PC-9 (cell line): ENCODE measurements around the gene MYLK. TPM values are rescaled to one million over a fixed set of nuclear protein-coding genes. Genes with fewer than 3 reads are reported as not detected.

Source experiments
- BruUV-seq: library from RNA; stranded (reverse); fragments of 400-500 nt; replicated peaks from 2 replicates; lab custom pipeline; 2021; lab: Mats Ljungman, UMichigan
- CTCF ChIA-PET: fragments of 300-600 bp; sonication (Branson Sonifier 250); formaldehyde crosslinking; loops from one replicate; lab custom pipeline; 2022; ENCODE audit warnings: antibody characterized with exemption; lab: Charles Lee
- POLR2A ChIA-PET: fragments of 300-600 bp; sonication (Branson Sonifier 250); formaldehyde crosslinking; loops from one replicate; lab custom pipeline; 2022; ENCODE audit warnings: antibody characterized with exemption; ENCODE audit not compliant: unreplicated experiment; lab: Charles Lee
- DNase-seq, 2 experiments: peaks; one replicate each; pipeline versions ENCODE4 v3.0.0 to v3.0.0-alpha.2; 2015 to 2022; ENCODE audit warnings: mixed read lengths in 1 of 2
- H2AFZ ChIP-seq: fragments of 200-600 bp; sonication (generic); 2 replicates; pipeline ENCODE4 v1.8.1; 2017; ENCODE audit warnings: antibody characterized with exemption
- H3F3A ChIP-seq: fragments of 200-600 bp; sonication (generic); 2 replicates; pipeline ENCODE4 v1.8.1; 2017; ENCODE audit warnings: antibody characterized with exemption, mild to moderate bottlenecking, low read depth; ENCODE audit not compliant: insufficient read depth
- H3K27ac ChIP-seq: fragments of 200-600 bp; sonication (generic); 2 replicates; pipeline ENCODE4 v1.6.1; 2016; ENCODE audit warnings: mixed run types
- H3K27me3 ChIP-seq: fragments of 200-600 bp; sonication (generic); 2 replicates; pipeline ENCODE4 v1.6.1; 2016; ENCODE audit warnings: low read depth, mixed run types; ENCODE audit not compliant: insufficient read depth
- H3K36me3 ChIP-seq: fragments of 200-600 bp; sonication (generic); 2 replicates; pipeline ENCODE4 v1.6.1; 2016; ENCODE audit warnings: low read depth, mixed run types
- H3K4me1 ChIP-seq: fragments of 200-600 bp; sonication (generic); replicated peaks from 2 replicates; pipeline ENCODE4 v1.6.1; 2016; ENCODE audit warnings: mixed run types; ENCODE audit not compliant: insufficient read depth
- H3K4me2 ChIP-seq: fragments of 200-600 bp; sonication (generic); 2 replicates; pipeline ENCODE4 v1.6.1; 2017; ENCODE audit warnings: mixed run types
- H3K4me3 ChIP-seq: fragments of 200-600 bp; sonication (generic); 2 replicates; pipeline ENCODE4 v1.6.1; 2016; ENCODE audit warnings: mixed run types
- H3K79me2 ChIP-seq: fragments of 200-600 bp; sonication (generic); 2 replicates; pipeline ENCODE4 v1.6.1; 2017; ENCODE audit warnings: low read depth, mixed run types
- H3K9me2 ChIP-seq: fragments of 200-600 bp; sonication (generic); 2 replicates; pipeline ENCODE4 v1.8.1; 2017; ENCODE audit warnings: mild to moderate bottlenecking; ENCODE audit not compliant: insufficient read depth
- H3K9me3 ChIP-seq: fragments of 200-600 bp; sonication (generic); 2 replicates; pipeline ENCODE4 v1.8.1; 2016; ENCODE audit warnings: low read depth; ENCODE audit not compliant: insufficient read depth
- H4K20me1 ChIP-seq: fragments of 200-600 bp; sonication (generic); 2 replicates; pipeline ENCODE4 v1.8.1; 2017; ENCODE audit not compliant: insufficient read depth
- EZH2 ChIP-seq: fragments of 200-600 bp; sonication (generic); IDR thresholded peaks from 2 replicates; pipeline ENCODE4 v1.8.0; 2017; ENCODE audit warnings: antibody characterized with exemption, low read depth
- intact Hi-C: fragments of 100-400 bp; cut with micrococcal nuclease; formaldehyde crosslinking; loops from one replicate; pipeline ENCODE4 v1.10.0; 2022; ENCODE audit not compliant: unreplicated experiment
- total RNA-seq: library from RNA; stranded (reverse); gene quantifications from 2 replicates; pipeline ENCODE4 v1.2.3, GENCODE V29; 2021
- TF ChIP-seq, protein P1 (sequence below): fragments of 200-600 bp; sonication (generic); conservative IDR thresholded peaks from 2 replicates; pipeline ENCODE4 v1.6.1; 2017; ENCODE audit warnings: mixed run types, antibody characterized with exemption, mild to moderate bottlenecking, moderate library complexity

The MYLK gene
- total RNA-seq, 1 experiment from 2014 or later = 0.72 TPM

DNA sequence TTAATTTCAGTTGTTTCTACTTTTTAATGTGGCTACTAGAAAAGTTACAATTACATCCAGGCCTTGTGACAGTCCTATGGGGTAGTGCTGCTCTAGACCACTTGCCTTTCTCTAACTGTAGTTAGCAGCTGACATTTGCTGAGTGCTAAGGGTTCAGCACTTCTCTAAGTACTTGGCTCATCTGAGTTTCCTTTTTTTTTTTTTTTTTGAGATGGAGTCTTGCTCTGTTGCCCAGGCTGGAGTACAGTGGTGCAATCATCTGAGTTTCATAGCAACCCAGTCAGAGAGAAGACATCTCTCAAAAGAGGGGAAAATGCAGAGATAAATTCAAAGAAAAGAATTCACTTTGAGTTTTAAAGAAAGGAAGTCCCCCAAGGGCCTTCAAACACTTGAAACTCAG is 130.8 kb downstream of the MYLK start:
- Histone ChIP-seq H3K79me2 (no peaks in the 10 kb centered on the region), H3K36me3 (no peaks in the 10 kb centered on the region), H3K4me1 (peaks cover 52% of the 10 kb centered on the region), H3K9me2 (no peaks in the 10 kb centered on the region), H3K9me3 (no peaks in the 10 kb centered on the region; the same call in 1 of the 2 replicates), H3K27ac (no peak overlapping the region), H4K20me1 (no peaks in the 10 kb centered on the region), H3F3A (peaks cover 18% of the 10 kb centered on the region), H2AFZ (no peak overlapping the region), H3K4me3 (no peak overlapping the region), H3K27me3 (no peaks in the 10 kb centered on the region), H3K4me2 (no peak overlapping the region)
- intact Hi-C loops = loop anchor here (5.0 kb wide), 1 partner anchor 509 kb away; no protein-coding TSS in a partner anchor
- no peak for DNase-seq
- ChIA-PET CTCF (no interaction called here), POLR2A (no interaction called here)
- BruUV-seq = no TSS peak
- TF ChIP-seq EZH2 = no peak
- TF ChIP-seq, protein P1, sequence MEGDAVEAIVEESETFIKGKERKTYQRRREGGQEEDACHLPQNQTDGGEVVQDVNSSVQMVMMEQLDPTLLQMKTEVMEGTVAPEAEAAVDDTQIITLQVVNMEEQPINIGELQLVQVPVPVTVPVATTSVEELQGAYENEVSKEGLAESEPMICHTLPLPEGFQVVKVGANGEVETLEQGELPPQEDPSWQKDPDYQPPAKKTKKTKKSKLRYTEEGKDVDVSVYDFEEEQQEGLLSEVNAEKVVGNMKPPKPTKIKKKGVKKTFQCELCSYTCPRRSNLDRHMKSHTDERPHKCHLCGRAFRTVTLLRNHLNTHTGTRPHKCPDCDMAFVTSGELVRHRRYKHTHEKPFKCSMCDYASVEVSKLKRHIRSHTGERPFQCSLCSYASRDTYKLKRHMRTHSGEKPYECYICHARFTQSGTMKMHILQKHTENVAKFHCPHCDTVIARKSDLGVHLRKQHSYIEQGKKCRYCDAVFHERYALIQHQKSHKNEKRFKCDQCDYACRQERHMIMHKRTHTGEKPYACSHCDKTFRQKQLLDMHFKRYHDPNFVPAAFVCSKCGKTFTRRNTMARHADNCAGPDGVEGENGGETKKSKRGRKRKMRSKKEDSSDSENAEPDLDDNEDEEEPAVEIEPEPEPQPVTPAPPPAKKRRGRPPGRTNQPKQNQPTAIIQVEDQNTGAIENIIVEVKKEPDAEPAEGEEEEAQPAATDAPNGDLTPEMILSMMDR = no peak

DNA sequence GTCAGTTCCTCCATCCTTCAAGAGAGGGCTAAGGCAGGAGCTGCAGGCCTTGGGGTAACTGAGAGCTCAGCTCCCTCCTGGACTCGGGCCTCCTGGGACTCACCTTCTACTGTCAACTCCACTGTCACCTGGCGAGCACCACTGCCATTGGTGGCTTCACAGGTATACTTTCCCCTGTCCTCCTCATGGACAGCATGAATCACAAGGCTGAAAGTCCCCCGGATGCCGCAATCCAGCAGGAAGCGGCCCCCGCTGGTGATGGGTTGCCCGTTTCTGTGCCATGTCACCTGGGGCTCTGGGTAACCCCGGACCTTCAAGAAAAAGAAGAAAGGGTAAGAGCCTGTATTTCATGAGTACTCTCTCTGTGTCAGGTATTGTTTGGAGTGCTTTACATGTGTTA is 131.9 kb downstream of the MYLK start:
- H3K9me3 ChIP-seq = no peaks in the 10 kb centered on the region; the same call in 1 of the 2 replicates
- DNase-seq = no peak
- no peaks in the 10 kb centered on the region for H3K9me2 ChIP-seq
- H3K36me3 ChIP-seq = no peaks in the 10 kb centered on the region
- H2AFZ ChIP-seq = no peak overlapping the region
- peaks cover 18% of the 10 kb centered on the region for H3F3A ChIP-seq
- BruUV-seq = no TSS peak
- H3K4me3 ChIP-seq = no peak overlapping the region
- H3K4me2 ChIP-seq = no peak overlapping the region
- H3K4me1 ChIP-seq = peaks cover 41% of the 10 kb centered on the region
- H4K20me1 ChIP-seq = no peaks in the 10 kb centered on the region
- ChIA-PET POLR2A (no interaction called here), CTCF (no interaction called here)
- no peaks in the 10 kb centered on the region for H3K27me3 ChIP-seq
- H3K79me2 ChIP-seq = no peaks in the 10 kb centered on the region
- H3K27ac ChIP-seq = no peak overlapping the region
- TF ChIP-seq, protein P1 = no peak
- TF ChIP-seq EZH2 = no peak
- intact Hi-C loops = loop anchor here (5.0 kb wide), 1 partner anchor 510 kb away; no protein-coding TSS in a partner anchor

DNA sequence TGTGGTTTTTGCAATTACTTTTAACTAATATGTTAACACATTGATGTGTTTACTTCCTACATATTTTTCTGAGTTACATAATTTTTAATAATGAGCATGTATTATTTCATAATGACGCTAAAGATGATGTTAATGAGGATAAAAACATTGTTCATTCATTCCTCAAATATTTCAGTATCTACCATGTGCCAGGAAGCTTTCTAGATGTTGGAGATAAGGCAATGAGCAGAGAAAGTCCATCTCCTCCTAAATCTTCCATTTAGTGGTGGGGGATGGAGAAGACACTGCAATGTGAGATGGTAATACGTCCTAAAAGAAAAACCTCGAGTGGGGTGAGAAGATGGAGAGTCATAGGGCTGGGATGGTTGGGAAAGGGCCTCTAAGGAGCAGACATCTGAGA is 132.7 kb downstream of the MYLK start:
- DNase-seq = no peak
- H3K9me3 ChIP-seq = no peaks in the 10 kb centered on the region; the same call in 1 of the 2 replicates
- POLR2A ChIA-PET = no interaction called here
- intact Hi-C loops = loop anchor here (2.0 to 5.0 kb wide), 2 partner anchors 67 to 511 kb away; no protein-coding TSS in a partner anchor
- CTCF ChIA-PET = no interaction called here
- H3K4me1 ChIP-seq = peaks cover 34% of the 10 kb centered on the region
- peaks cover 18% of the 10 kb centered on the region for H3F3A ChIP-seq
- BruUV-seq = no TSS peak
- TF ChIP-seq, protein P1 = no peak
- no peak for TF ChIP-seq EZH2
- H3K9me2 ChIP-seq = no peaks in the 10 kb centered on the region
- no peaks in the 10 kb centered on the region for H3K27me3 ChIP-seq
- no peaks in the 10 kb centered on the region for H4K20me1 ChIP-seq
- no peak overlapping the region for H2AFZ ChIP-seq
- H3K4me2 ChIP-seq = peak overlapping the region; percentile 65
- no peak overlapping the region for H3K4me3 ChIP-seq
- H3K27ac ChIP-seq = peak overlapping the region; percentile 81
- no peaks in the 10 kb centered on the region for H3K36me3 ChIP-seq
- H3K79me2 ChIP-seq = no peaks in the 10 kb centered on the region
